Small intestine (tissue), 7 donors: ENCODE results near the gene LRRC15. TPM values are rescaled to one million over a fixed set of nuclear protein-coding genes. Genes with fewer than 3 reads are reported as not detected.

Source experiments
- DNase-seq, 2 donors: peaks; one replicate each; pipeline versions ENCODE4 v3.0.0 to v3.0.0-alpha.2; 2013
- FAIRE-seq: peaks from 2 replicates; lab custom pipeline; 2012; peaks lifted over from hg19 to GRCh38; lab: Jason Lieb, UNC
- H3K27ac ChIP-seq, 3 donors: one replicate each; pipeline ENCODE4 v1.5.1; 2013; ENCODE audit warnings: low read length in 2 of 3, mild to moderate bottlenecking in 2 of 3, control low read depth in 1 of 3, inconsistent platforms in 1 of 3, low read depth in 1 of 3, moderate library complexity in 1 of 3
- H3K27me3 ChIP-seq, 3 donors: one replicate each; pipeline ENCODE4 v1.6.1; 2013; ENCODE audit warnings: low read length in 3 of 3, inconsistent platforms in 1 of 3; ENCODE audit not compliant: control insufficient read depth in 3 of 3, insufficient read depth in 3 of 3
- H3K36me3 ChIP-seq, 3 donors: one replicate each; pipeline ENCODE4 v1.6.1; 2013; ENCODE audit warnings: low read length in 3 of 3, inconsistent platforms in 1 of 3, low read depth in 1 of 3, mild to moderate bottlenecking in 1 of 3, moderate library complexity in 1 of 3; ENCODE audit not compliant: control insufficient read depth in 3 of 3, insufficient read depth in 2 of 3
- H3K4me1 ChIP-seq, 3 donors: one replicate each; pipeline ENCODE4 v1.6.1; 2013; ENCODE audit warnings: low read length in 2 of 3, inconsistent platforms in 1 of 3, low read depth in 1 of 3, mild to moderate bottlenecking in 1 of 3, moderate library complexity in 1 of 3; ENCODE audit not compliant: control insufficient read depth in 3 of 3, insufficient read depth in 2 of 3
- H3K4me3 ChIP-seq, 3 donors: one replicate each; pipeline ENCODE4 v1.5.1; 2013; ENCODE audit warnings: low read length in 3 of 3, control low read depth in 1 of 3, inconsistent platforms in 1 of 3, low read depth in 1 of 3, mild to moderate bottlenecking in 1 of 3, moderate library complexity in 1 of 3
- H3K9me3 ChIP-seq, 2 donors: one replicate each; pipeline ENCODE4 v1.6.1; 2013; ENCODE audit warnings: low read depth in 1 of 2, low read length in 1 of 2; ENCODE audit not compliant: control insufficient read depth in 2 of 2, insufficient read depth in 1 of 2
- WGBS, 3 donors: extraction: QIAGEN DNeasy Blood & Tissue Kit; methylation state at CpG; one replicate each; pipeline ENCODE4 v1.1.7; 2013; 5-methylcytosine and 5-hydroxymethylcytosine counted together
- polyA plus RNA-seq, 4 donors: library from polyadenylated mRNA; stranded (reverse) in 3 of 4; unstranded in 1 of 4; fragments of 200-250 nt in 3 of 4; fragments of 120-200 nt in 1 of 4; gene quantifications; one replicate each; pipeline versions ENCODE4 v1.2.1 to v1.2.3, GENCODE V29; 2013
- donor health status: healthy with polysubstance abuse.
- donor health status: control.
- donor health status: control.
- donor health status: Bipolar disorder and iron deficiency.
- donor health status: healthy.

Gene LRRC15
- polyA plus RNA-seq, 4 donors: 0.01 TPM; not detected in 2

- FAIRE-seq: no peak
- Histone ChIP-seq H3K27ac (no peak overlapping the region), H3K4me3 (no peak overlapping the region), H3K36me3 (no peaks in the 10 kb centered on the region), H3K27me3 (peaks cover 0 to 3% (median 0%) of the 10 kb centered on the region in 3 donors), H3K9me3 (peaks cover 0 to 3% of the 10 kb centered on the region in 2 donors), H3K4me1 (peaks cover 0 to 4% (median 0%) of the 10 kb centered on the region in 3 donors)
- 83 to 91% (median 85%) methylated on average over 8 of the region's 8 CpGs for WGBS, 3 donors
- DNase-seq: no peak
Measured at GRCh38 chr3:194307849-194308248, 61.7 kb downstream of the LRRC15 start.

- DNase-seq (no peak), FAIRE-seq (no peak)
- no peak overlapping the region for H3K27ac ChIP-seq
- H3K4me3 ChIP-seq: no peak overlapping the region
- H3K36me3 ChIP-seq: no peaks in the 10 kb centered on the region
- H3K9me3 ChIP-seq: peaks cover 0 to 3% of the 10 kb centered on the region in 2 donors
- H3K27me3 ChIP-seq: peaks cover 0 to 3% (median 0%) of the 10 kb centered on the region in 3 donors
- 48 to 57% (median 57%) methylated on average over 13 of the region's 13 CpGs for WGBS, 3 donors
- H3K4me1 ChIP-seq: peaks cover 0 to 4% (median 0%) of the 10 kb centered on the region in 3 donors
Measured at GRCh38 chr3:194306771-194307640, 62.5 kb downstream of the LRRC15 start.

GRCh38 chr3:194306109-194306686 is 63.3 kb downstream of the LRRC15 start:
- Histone ChIP-seq H3K27me3 (peaks cover 0 to 3% (median 0%) of the 10 kb centered on the region in 3 donors), H3K36me3 (no peaks in the 10 kb centered on the region), H3K9me3 (peaks cover 0 to 3% of the 10 kb centered on the region in 2 donors), H3K4me3 (no peak overlapping the region), H3K4me1 (no peaks in the 10 kb centered on the region), H3K27ac (no peak overlapping the region)
- DNase-seq (no peak), FAIRE-seq (no peak)
- WGBS, 3 donors: 42 to 54% (median 48%) methylated on average over 11 of the region's 11 CpGs

GRCh38 chr3:194305356-194306108 is 64.0 kb downstream of the LRRC15 start:
- H3K9me3 ChIP-seq: peaks cover 0 to 3% of the 10 kb centered on the region in 2 donors
- H3K4me1 ChIP-seq: no peaks in the 10 kb centered on the region
- H3K27me3 ChIP-seq: peaks cover 0 to 3% (median 0%) of the 10 kb centered on the region in 3 donors
- H3K36me3 ChIP-seq: no peaks in the 10 kb centered on the region
- no peak for DNase-seq
- no peak overlapping the region for H3K4me3 ChIP-seq
- no peak overlapping the region for H3K27ac ChIP-seq
- no peak for FAIRE-seq
- 89 to 92% (median 90%) methylated on average over 11 of the region's 11 CpGs for WGBS, 3 donors

Other genes with a start within 250 kb of the LRRC15 start
- gene HES1, start 233.6 kb downstream of the LRRC15 start, polyA plus RNA-seq: 10 to 100 TPM; 12.3 to 53.5 (median 27.5) TPM
- 1 to 10 TPM in 1 of 4 donors, not detected in 3; 2.0 TPM for gene CPN2, start 18.4 kb downstream of the LRRC15 start, polyA plus RNA-seq
- gene GP5, start 29.5 kb upstream of the LRRC15 start, polyA plus RNA-seq: under 1 TPM in 2 of 4 donors, not detected in 2; 0.18 to 0.27 TPM
- 10 to 100 TPM in 3 of 4 donors, 1 to 10 TPM in 1; 8.1 to 65.9 (median 13.9) TPM for gene ATP13A3, start 117.3 kb upstream of the LRRC15 start, polyA plus RNA-seq